Nephron progenitor cell (in vitro differentiated cells): ENCODE data around the gene ANKLE1.

Experiments
- DNase-seq: peaks from one replicate; pipeline ENCODE4 v3.0.0; 2021
- H3K27ac Mint-ChIP-seq: 2 replicates; pipeline ENCODE4 v1.8.0; 2021; ENCODE audit warnings: mild to moderate bottlenecking, moderate library complexity, mixed read lengths
- H3K27me3 Mint-ChIP-seq: 2 replicates; pipeline ENCODE4 v1.8.0; 2021; ENCODE audit warnings: mild to moderate bottlenecking, low read depth, mixed read lengths; ENCODE audit not compliant: poor library complexity
- H3K36me3 Mint-ChIP-seq: 2 replicates; pipeline ENCODE4 v1.8.0; 2021; ENCODE audit warnings: low read depth, mixed read lengths
- H3K4me1 Mint-ChIP-seq: 2 replicates; pipeline ENCODE4 v1.8.0; 2021; ENCODE audit warnings: mixed read lengths
- H3K4me3 Mint-ChIP-seq: 2 replicates; pipeline ENCODE4 v1.8.0; 2021; ENCODE audit warnings: mild to moderate bottlenecking, moderate library complexity, mixed read lengths
- H3K9me3 Mint-ChIP-seq: 2 replicates; pipeline ENCODE4 v1.8.0; 2021; ENCODE audit warnings: mild to moderate bottlenecking, moderate library complexity, mixed read lengths
- CTCF ChIP-seq: fragments of 200-600 bp; sonication (generic); IDR thresholded peaks from 2 replicates; pipeline ENCODE4 v1.5.0; 2021; ENCODE audit warnings: antibody characterized with exemption

The ANKLE1 gene

GRCh38 chr19:17325133-17325532 is 43.4 kb downstream of the ANKLE1 start:
- H3K36me3 Mint-ChIP-seq, result peaks cover 12% of the 10 kb centered on the region
- H3K27ac Mint-ChIP-seq, result no peak overlapping the region
- peaks cover 16% of the 10 kb centered on the region for H3K27me3 Mint-ChIP-seq
- H3K4me3 Mint-ChIP-seq, result no peak overlapping the region
- H3K4me1 Mint-ChIP-seq, result peaks cover 19% of the 10 kb centered on the region
- no peak for TF ChIP-seq CTCF
- H3K9me3 Mint-ChIP-seq, result no peaks in the 10 kb centered on the region
- DNase-seq, result no peak

- peaks cover 24% of the 10 kb centered on the region for H3K27me3 Mint-ChIP-seq
- no peak for DNase-seq
- H3K4me3 Mint-ChIP-seq, result peak overlapping the region; percentile 54
- no peak for TF ChIP-seq CTCF
- H3K4me1 Mint-ChIP-seq, result peaks cover 25% of the 10 kb centered on the region
- H3K27ac Mint-ChIP-seq, result no peak overlapping the region
- H3K9me3 Mint-ChIP-seq, result no peaks in the 10 kb centered on the region
- peaks cover 18% of the 10 kb centered on the region for H3K36me3 Mint-ChIP-seq
These were observed 44.3 kb downstream of the ANKLE1 start for GRCh38 chr19:17325881-17326594.

- peak overlapping the region; percentile 54 for H3K4me3 Mint-ChIP-seq
- TF ChIP-seq CTCF, result no peak
- peaks cover 25% of the 10 kb centered on the region for H3K4me1 Mint-ChIP-seq
- H3K27ac Mint-ChIP-seq, result no peak overlapping the region
- no peaks in the 10 kb centered on the region for H3K9me3 Mint-ChIP-seq
- peaks cover 23% of the 10 kb centered on the region for H3K36me3 Mint-ChIP-seq
- DNase-seq, result no peak
- peaks cover 24% of the 10 kb centered on the region for H3K27me3 Mint-ChIP-seq
These were observed 44.9 kb downstream of the ANKLE1 start for GRCh38 chr19:17326595-17326966.

GRCh38 chr19:17327068-17327653 is 45.5 kb downstream of the ANKLE1 start:
- Mint-ChIP-seq H3K9me3 (no peaks in the 10 kb centered on the region), H3K4me1 (peaks cover 25% of the 10 kb centered on the region), H3K4me3 (peak overlapping the region; percentile 87), H3K27me3 (peaks cover 27% of the 10 kb centered on the region), H3K36me3 (peaks cover 24% of the 10 kb centered on the region), H3K27ac (peak overlapping the region; percentile 64)
- DNase-seq, result no peak
- TF ChIP-seq CTCF, result no peak

- no peaks in the 10 kb centered on the region for H3K9me3 Mint-ChIP-seq
- H3K36me3 Mint-ChIP-seq, result peaks cover 26% of the 10 kb centered on the region
- H3K27ac Mint-ChIP-seq, result peak overlapping the region; percentile 66
- H3K4me3 Mint-ChIP-seq, result peak overlapping the region; percentile 87
- peak; percentile 87 for DNase-seq
- peak; percentile 67 for TF ChIP-seq CTCF
- peaks cover 27% of the 10 kb centered on the region for H3K27me3 Mint-ChIP-seq
- H3K4me1 Mint-ChIP-seq, result peaks cover 30% of the 10 kb centered on the region
These were observed 46.2 kb downstream of the ANKLE1 start for GRCh38 chr19:17327654-17328516.
